Activated T-helper 9 cell treated with anti-CD3 and anti-CD28 coated beads, Interleukin-2, amount 50 U/mL, for 16 hours (primary cell): ENCODE data around the gene MS4A10.
"Not testable (repeated sequence)": the region's sequence is repeated elsewhere in the genome, so short reads cannot be mapped to it uniquely, and the experiment has no call there.

ENCODE experiments used
- DNase-seq: peaks from one replicate; pipeline ENCODE4 v3.0.0-alpha.2; 2020; ENCODE audit warnings: low read depth

MS4A10 gene

GRCh38 chr11:60788401-60789125 lies 3.4 kb downstream of the MS4A10 start:
- no peak for DNase-seq

- no peak for DNase-seq
Measured at GRCh38 chr11:60790726-60791125, 5.6 kb downstream of the MS4A10 start.

GRCh38 chr11:60791153-60791933 lies 6.2 kb downstream of the MS4A10 start:
- no peak for DNase-seq

GRCh38 chr11:60792521-60792920 lies 7.4 kb downstream of the MS4A10 start:
- no peak for DNase-seq

GRCh38 chr11:60795291-60795690 lies 10.2 kb downstream of the MS4A10 start:
- no peak for DNase-seq

GRCh38 chr11:60797846-60798630 lies 12.9 kb downstream of the MS4A10 start:
- no peak for DNase-seq

GRCh38 chr11:60798631-60799030 lies 13.5 kb downstream of the MS4A10 start:
- no peak for DNase-seq

GRCh38 chr11:60801194-60801593 lies 16.1 kb downstream of the MS4A10 start:
- DNase-seq: no peak

- DNase-seq: no peak
Measured at GRCh38 chr11:60803273-60803936, 18.3 kb downstream of the MS4A10 start.

GRCh38 chr11:60809249-60809648 lies 24.1 kb downstream of the MS4A10 start:
- DNase-seq: no peak

- no peak for DNase-seq
Measured at GRCh38 chr11:60809691-60810090, 24.6 kb downstream of the MS4A10 start.

GRCh38 chr11:60810151-60810550 lies 25.0 kb downstream of the MS4A10 start:
- DNase-seq: no peak

GRCh38 chr11:60810569-60810968 lies 25.4 kb downstream of the MS4A10 start:
- no peak for DNase-seq

GRCh38 chr11:60813324-60813723 lies 28.2 kb downstream of the MS4A10 start:
- DNase-seq: no peak

GRCh38 chr11:60814112-60814511 lies 29.0 kb downstream of the MS4A10 start:
- no peak for DNase-seq

GRCh38 chr11:60816590-60817157 lies 31.5 kb downstream of the MS4A10 start:
- DNase-seq: no peak

- no peak for DNase-seq
Measured at GRCh38 chr11:60818057-60818456, 32.9 kb downstream of the MS4A10 start.

GRCh38 chr11:60821827-60822599 lies 36.9 kb downstream of the MS4A10 start:
- no peak for DNase-seq

- DNase-seq: not testable (repeated sequence)
Measured at GRCh38 chr11:60823745-60824306, 38.7 kb downstream of the MS4A10 start.

- DNase-seq: no peak
Measured at GRCh38 chr11:60825118-60825517, 40.0 kb downstream of the MS4A10 start.

GRCh38 chr11:60825790-60826189 lies 40.7 kb downstream of the MS4A10 start:
- no peak for DNase-seq
